H9 (cell line): ENCODE data around the gene CREG2. TPM values are rescaled to one million over a fixed set of nuclear protein-coding genes. Genes with fewer than 3 reads are reported as not detected.

Experiments used
- DNase-seq: peaks from one replicate; pipeline ENCODE4 v3.0.0-alpha.2; 2017
- H2AFZ ChIP-seq: one replicate; pipeline ENCODE4 v1.6.1; 2013; ENCODE audit warnings: mild to moderate bottlenecking, low read length, control low read depth, moderate library complexity
- H2AK5ac ChIP-seq: 2 replicates; pipeline ENCODE4 v1.6.1; 2013; ENCODE audit warnings: low read length, control low read depth, mixed read lengths; ENCODE audit not compliant: insufficient read length
- H2BK120ac ChIP-seq: one replicate; pipeline ENCODE4 v1.6.1; 2013; ENCODE audit warnings: low read depth, mild to moderate bottlenecking, low read length, control low read depth, inconsistent platforms; ENCODE audit not compliant: poor library complexity, severe bottlenecking
- H2BK12ac ChIP-seq: 2 replicates; pipeline ENCODE4 v1.6.1; 2013; ENCODE audit warnings: low read length, control low read depth, mixed read lengths, low read depth; ENCODE audit not compliant: insufficient read length
- H2BK15ac ChIP-seq: 2 replicates; pipeline ENCODE4 v1.6.1; 2013; ENCODE audit warnings: low read depth, low read length, control low read depth
- H2BK20ac ChIP-seq: one replicate; pipeline ENCODE4 v1.6.1; 2013; ENCODE audit warnings: low read depth, mild to moderate bottlenecking, low read length, control low read depth, inconsistent platforms; ENCODE audit not compliant: poor library complexity, severe bottlenecking
- H2BK5ac ChIP-seq: 2 replicates; pipeline ENCODE4 v1.6.1; 2013; ENCODE audit warnings: low read length, control low read depth, mixed read lengths; ENCODE audit not compliant: insufficient read length
- H3K14ac ChIP-seq: 2 replicates; pipeline ENCODE4 v1.6.1; 2013; ENCODE audit warnings: low read length, control low read depth; ENCODE audit not compliant: insufficient read depth
- H3K18ac ChIP-seq: 2 replicates; pipeline ENCODE4 v1.6.1; 2013; ENCODE audit warnings: low read depth, mild to moderate bottlenecking, mixed read lengths, low read length, control low read depth; ENCODE audit not compliant: insufficient read length
- H3K23ac ChIP-seq: 2 replicates; pipeline ENCODE4 v1.6.1; 2013; ENCODE audit warnings: low read length, control low read depth, mixed read lengths, low read depth; ENCODE audit not compliant: insufficient read length
- H3K23me2 ChIP-seq: 2 replicates; pipeline ENCODE4 v1.6.1; 2013; ENCODE audit warnings: low read depth, mild to moderate bottlenecking, mixed read lengths, low read length, control low read depth; ENCODE audit not compliant: insufficient read length, poor library complexity, severe bottlenecking
- H3K27ac ChIP-seq: 2 replicates; pipeline ENCODE4 v1.5.1; 2013; ENCODE audit warnings: low read length, control low read depth, mixed read lengths, low read depth; ENCODE audit not compliant: insufficient read length
- H3K27me3 ChIP-seq: 2 replicates; pipeline ENCODE4 v1.6.1; 2013; ENCODE audit warnings: low read length, control low read depth, inconsistent platforms; ENCODE audit not compliant: insufficient read depth
- H3K4ac ChIP-seq: 2 replicates; pipeline ENCODE4 v1.6.1; 2013; ENCODE audit warnings: low read depth, mild to moderate bottlenecking, control low read depth, inconsistent platforms, low read length, moderate library complexity
- H3K4me1 ChIP-seq: 2 replicates; pipeline ENCODE4 v1.6.1; 2013; ENCODE audit warnings: low read length, control low read depth, inconsistent platforms; ENCODE audit not compliant: insufficient read depth
- H3K4me2 ChIP-seq: 2 replicates; pipeline ENCODE4 v1.6.1; 2013; ENCODE audit warnings: low read length, control low read depth, mixed read lengths; ENCODE audit not compliant: insufficient read length, insufficient read depth
- H3K56ac ChIP-seq: 2 replicates; pipeline ENCODE4 v1.6.1; 2013; ENCODE audit warnings: low read depth, mild to moderate bottlenecking, mixed read lengths, low read length, control low read depth; ENCODE audit not compliant: insufficient read length
- H3K79me1 ChIP-seq: 2 replicates; pipeline ENCODE4 v1.6.1; 2013; ENCODE audit warnings: low read depth, mild to moderate bottlenecking, moderate library complexity, low read length, control low read depth, inconsistent platforms; ENCODE audit not compliant: insufficient read depth, poor library complexity, severe bottlenecking
- H3K79me2 ChIP-seq: 2 replicates; pipeline ENCODE4 v1.6.1; 2013; ENCODE audit warnings: low read length, control low read depth, inconsistent platforms; ENCODE audit not compliant: insufficient read depth
- H3K9ac ChIP-seq: 2 replicates; pipeline ENCODE4 v1.6.1; 2013; ENCODE audit warnings: low read length, control low read depth, mixed read lengths; ENCODE audit not compliant: insufficient read length; ENCODE audit errors: extremely low read depth
- H3K9me3 ChIP-seq: one replicate; pipeline ENCODE4 v1.6.1; 2013; ENCODE audit warnings: low read depth, low read length, inconsistent platforms; ENCODE audit not compliant: control insufficient read depth
- H3T11ph ChIP-seq: one replicate; pipeline ENCODE4 v1.6.1; 2013; ENCODE audit warnings: mild to moderate bottlenecking, low read length, control low read depth, inconsistent platforms
- H4K20me1 ChIP-seq: one replicate; pipeline ENCODE4 v1.6.1; 2013; ENCODE audit not compliant: control insufficient read depth, insufficient read length, insufficient read depth
- H4K5ac ChIP-seq: 2 replicates; pipeline ENCODE4 v1.6.1; 2013; ENCODE audit warnings: low read depth, mild to moderate bottlenecking, mixed read lengths, low read length, control low read depth; ENCODE audit not compliant: insufficient read length
- H4K8ac ChIP-seq: replicated peaks from 2 replicates; pipeline ENCODE4 v1.6.1; 2013; ENCODE audit warnings: low read length, control low read depth, mixed read lengths, low read depth; ENCODE audit not compliant: insufficient read length
- H4K91ac ChIP-seq: 2 replicates; pipeline ENCODE4 v1.6.1; 2013; ENCODE audit warnings: low read depth, mild to moderate bottlenecking, moderate library complexity, mixed read lengths, low read length, control low read depth; ENCODE audit not compliant: insufficient read length
- H3K27ac Mint-ChIP-seq, 3 experiments: 2 replicates in 2 of 3; 3 replicates in 1 of 3; pipeline ENCODE4 v1.8.0; 2020 to 2021; ENCODE audit warnings: mixed read lengths in 3 of 3, mild to moderate bottlenecking in 1 of 3, moderate library complexity in 1 of 3
- H3K27me3 Mint-ChIP-seq: 2 replicates; pipeline ENCODE4 v1.8.0; 2021; ENCODE audit warnings: low read depth, mild to moderate bottlenecking, moderate library complexity, mixed read lengths
- H3K36me3 Mint-ChIP-seq, 3 experiments: 2 replicates in 2 of 3; 3 replicates in 1 of 3; pipeline ENCODE4 v1.8.0; 2020 to 2021; ENCODE audit warnings: low read depth in 3 of 3, mixed read lengths in 3 of 3; ENCODE audit not compliant: insufficient read depth in 1 of 3
- H3K4me1 Mint-ChIP-seq, 2 experiments: 2 replicates each; pipeline ENCODE4 v1.8.0; 2020; ENCODE audit warnings: mixed read lengths in 2 of 2
- H3K4me3 Mint-ChIP-seq, 2 experiments: 2 replicates in 1 of 2; 3 replicates in 1 of 2; pipeline ENCODE4 v1.8.0; 2020 to 2021; ENCODE audit warnings: mild to moderate bottlenecking in 2 of 2, mixed read lengths in 2 of 2, moderate library complexity in 1 of 2
- H3K9me3 Mint-ChIP-seq, 2 experiments: 2 replicates in 1 of 2; 3 replicates in 1 of 2; pipeline ENCODE4 v1.8.0; 2020; ENCODE audit warnings: mild to moderate bottlenecking in 2 of 2, mixed read lengths in 2 of 2, moderate library complexity in 1 of 2
- WGBS: extraction: QIAGEN DNeasy Blood & Tissue Kit; methylation state at CpG from one replicate; pipeline ENCODE4 v1.1.7; 2013; ENCODE audit warnings: missing lambda C conversion rate, low lambda C conversion rate, mixed read lengths; ENCODE audit not compliant: insufficient read length; ENCODE audit errors: extremely low coverage; 5-methylcytosine and 5-hydroxymethylcytosine counted together
- total RNA-seq: library from RNA; stranded (reverse); gene quantifications from 2 replicates; pipeline ENCODE4 v1.2.1, GENCODE V29; 2021
- TF ChIP-seq, protein P1 (sequence below): fragments of 200-600 bp; sonication (generic); conservative IDR thresholded peaks from 3 replicates; pipeline ENCODE4 v1.8.0; 2021; ENCODE audit warnings: antibody characterized with exemption, mild to moderate bottlenecking

The CREG2 gene
- total RNA-seq, 1 experiment from 2014 or later = 0.77 TPM

- Histone ChIP-seq H2BK15ac (no peak overlapping the region), H3K56ac (no peak overlapping the region), H4K8ac (no peak overlapping the region)
These were observed 30.8 kb downstream of the CREG2 start for GRCh38 chr2:101356521-101356920.

More at GRCh38 chr2:101356521-101356920, 30.8 kb downstream of the CREG2 start:
- no peak for DNase-seq
- TF ChIP-seq, protein P1, sequence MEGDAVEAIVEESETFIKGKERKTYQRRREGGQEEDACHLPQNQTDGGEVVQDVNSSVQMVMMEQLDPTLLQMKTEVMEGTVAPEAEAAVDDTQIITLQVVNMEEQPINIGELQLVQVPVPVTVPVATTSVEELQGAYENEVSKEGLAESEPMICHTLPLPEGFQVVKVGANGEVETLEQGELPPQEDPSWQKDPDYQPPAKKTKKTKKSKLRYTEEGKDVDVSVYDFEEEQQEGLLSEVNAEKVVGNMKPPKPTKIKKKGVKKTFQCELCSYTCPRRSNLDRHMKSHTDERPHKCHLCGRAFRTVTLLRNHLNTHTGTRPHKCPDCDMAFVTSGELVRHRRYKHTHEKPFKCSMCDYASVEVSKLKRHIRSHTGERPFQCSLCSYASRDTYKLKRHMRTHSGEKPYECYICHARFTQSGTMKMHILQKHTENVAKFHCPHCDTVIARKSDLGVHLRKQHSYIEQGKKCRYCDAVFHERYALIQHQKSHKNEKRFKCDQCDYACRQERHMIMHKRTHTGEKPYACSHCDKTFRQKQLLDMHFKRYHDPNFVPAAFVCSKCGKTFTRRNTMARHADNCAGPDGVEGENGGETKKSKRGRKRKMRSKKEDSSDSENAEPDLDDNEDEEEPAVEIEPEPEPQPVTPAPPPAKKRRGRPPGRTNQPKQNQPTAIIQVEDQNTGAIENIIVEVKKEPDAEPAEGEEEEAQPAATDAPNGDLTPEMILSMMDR = no peak
- Histone ChIP-seq H2BK120ac (no peak overlapping the region), H3K4ac (no peak overlapping the region), H4K91ac (no peak overlapping the region), H3K4me1 (peaks cover 3% of the 10 kb centered on the region; the same call in 1 of the 2 replicates), H3K9me3 (no peaks in the 10 kb centered on the region), H3K79me1 (no peaks in the 10 kb centered on the region), H3K23ac (no peak overlapping the region), H2AK5ac (no peak overlapping the region), H2BK5ac (no peak overlapping the region), H3K4me2 (no peak overlapping the region), H2AFZ (no peak overlapping the region), H4K20me1 (no peaks in the 10 kb centered on the region), H3K79me2 (no peaks in the 10 kb centered on the region), H3T11ph (no peak overlapping the region), H2BK20ac (no peak overlapping the region), H2BK12ac (no peak overlapping the region), H3K23me2 (no peaks in the 10 kb centered on the region), H3K9ac (no peak overlapping the region), H3K18ac (no peak overlapping the region), H3K27ac (no peak overlapping the region), H3K27me3 (no peaks in the 10 kb centered on the region), H3K14ac (no peak overlapping the region), H4K5ac (no peak overlapping the region)
- Mint-ChIP-seq H3K4me3 (no peak overlapping the region), H3K27me3 (peaks cover 3% of the 10 kb centered on the region; the same call in 1 of the 2 replicates), H3K27ac (no peak overlapping the region), H3K36me3 (no peaks in the 10 kb centered on the region), H3K9me3 (no peaks in the 10 kb centered on the region), H3K4me1 (peaks cover 24 to 32% of the 10 kb centered on the region in 2 experiments)
- no CpG with 5 or more reads among the region's 2 CpGs for WGBS
